Measurements from ENCODE around the gene ISG15.
"Not testable (repeated sequence)": the region's sequence is repeated elsewhere in the genome, so short reads cannot be mapped to it uniquely, and the experiment has no call there.

The ISG15 gene

DNA sequence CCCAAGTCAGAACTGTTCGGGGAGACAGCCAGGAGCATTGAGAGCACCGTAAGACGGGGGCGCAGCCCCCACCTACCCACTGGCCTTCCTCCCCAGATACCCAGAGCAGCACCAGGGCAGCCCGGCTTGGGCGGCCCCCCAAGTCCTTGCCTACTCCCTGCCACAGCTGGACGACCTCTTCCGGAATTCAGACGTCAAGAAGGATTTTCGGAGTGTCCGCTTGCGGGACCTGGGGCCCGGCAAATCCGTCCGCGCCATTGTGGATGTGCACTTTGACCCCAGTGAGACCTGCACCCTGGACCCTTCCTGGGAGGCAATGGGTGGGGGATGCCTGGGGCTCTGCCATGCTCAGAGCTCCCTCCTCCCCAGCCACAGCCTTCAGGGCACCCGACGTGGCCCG, 34.1 kb downstream of the ISG15 start:
- DNase-seq: no peak

DNA sequence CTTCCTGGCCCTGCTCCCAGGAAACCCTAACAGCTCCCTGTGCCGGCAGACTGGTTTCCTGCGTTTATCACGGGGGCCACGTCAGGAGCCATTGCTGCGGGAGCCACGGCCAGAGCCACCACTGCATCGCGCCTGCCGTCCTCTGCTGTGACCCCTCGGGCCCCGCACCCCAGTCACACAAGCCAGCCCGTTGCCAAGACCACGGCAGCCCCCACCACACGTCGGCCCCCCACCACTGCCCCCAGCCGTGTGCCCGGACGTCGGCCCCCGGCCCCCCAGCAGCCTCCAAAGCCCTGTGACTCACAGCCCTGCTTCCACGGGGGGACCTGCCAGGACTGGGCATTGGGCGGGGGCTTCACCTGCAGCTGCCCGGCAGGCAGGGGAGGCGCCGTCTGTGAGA, 34.7 kb downstream of the ISG15 start:
- no peak for DNase-seq

DNA sequence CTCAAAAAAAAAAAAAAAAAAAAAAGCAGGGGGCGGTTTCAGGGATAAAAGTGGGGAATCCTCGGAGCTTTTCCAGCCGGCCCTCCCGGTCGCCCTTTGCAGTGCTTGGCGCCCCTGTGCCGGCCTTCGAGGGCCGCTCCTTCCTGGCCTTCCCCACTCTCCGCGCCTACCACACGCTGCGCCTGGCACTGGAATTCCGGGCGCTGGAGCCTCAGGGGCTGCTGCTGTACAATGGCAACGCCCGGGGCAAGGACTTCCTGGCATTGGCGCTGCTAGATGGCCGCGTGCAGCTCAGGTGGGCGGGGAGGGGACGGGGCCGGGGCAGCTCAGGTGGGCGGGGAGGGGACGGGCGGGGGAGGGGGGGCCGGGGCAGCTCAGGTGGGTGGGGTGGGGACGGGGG, 35.5 kb downstream of the ISG15 start:
- DNase-seq: no peak

DNA sequence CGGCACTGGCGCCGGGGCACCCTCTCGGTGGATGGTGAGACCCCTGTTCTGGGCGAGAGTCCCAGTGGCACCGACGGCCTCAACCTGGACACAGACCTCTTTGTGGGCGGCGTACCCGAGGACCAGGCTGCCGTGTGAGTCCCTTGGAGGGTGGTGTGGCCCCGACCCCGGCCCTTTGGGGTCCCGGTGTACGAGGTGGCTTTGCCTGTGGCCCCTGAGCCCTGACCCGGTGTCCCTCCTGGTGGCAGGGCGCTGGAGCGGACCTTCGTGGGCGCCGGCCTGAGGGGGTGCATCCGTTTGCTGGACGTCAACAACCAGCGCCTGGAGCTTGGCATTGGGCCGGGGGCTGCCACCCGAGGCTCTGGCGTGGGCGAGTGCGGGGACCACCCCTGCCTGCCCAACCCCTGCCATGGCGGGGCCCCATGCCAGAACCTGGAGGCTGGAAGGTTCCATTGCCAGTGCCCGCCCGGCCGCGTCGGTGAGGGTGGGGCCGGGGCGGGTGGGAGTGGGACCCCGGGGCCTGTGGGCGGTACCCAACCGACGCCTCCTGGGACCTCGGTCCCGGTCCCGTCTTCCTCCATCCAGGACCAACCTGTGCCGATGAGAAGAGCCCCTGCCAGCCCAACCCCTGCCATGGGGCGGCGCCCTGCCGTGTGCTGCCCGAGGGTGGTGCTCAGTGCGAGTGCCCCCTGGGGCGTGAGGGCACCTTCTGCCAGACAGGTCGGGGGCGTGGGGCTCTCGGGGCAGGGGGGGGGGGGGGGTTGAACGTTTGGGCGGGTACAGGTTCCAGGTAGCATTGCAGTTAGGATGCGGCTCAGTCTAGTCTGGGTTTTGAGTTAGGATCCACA, 36.2 kb downstream of the ISG15 start:
- DNase-seq: no peak

DNA sequence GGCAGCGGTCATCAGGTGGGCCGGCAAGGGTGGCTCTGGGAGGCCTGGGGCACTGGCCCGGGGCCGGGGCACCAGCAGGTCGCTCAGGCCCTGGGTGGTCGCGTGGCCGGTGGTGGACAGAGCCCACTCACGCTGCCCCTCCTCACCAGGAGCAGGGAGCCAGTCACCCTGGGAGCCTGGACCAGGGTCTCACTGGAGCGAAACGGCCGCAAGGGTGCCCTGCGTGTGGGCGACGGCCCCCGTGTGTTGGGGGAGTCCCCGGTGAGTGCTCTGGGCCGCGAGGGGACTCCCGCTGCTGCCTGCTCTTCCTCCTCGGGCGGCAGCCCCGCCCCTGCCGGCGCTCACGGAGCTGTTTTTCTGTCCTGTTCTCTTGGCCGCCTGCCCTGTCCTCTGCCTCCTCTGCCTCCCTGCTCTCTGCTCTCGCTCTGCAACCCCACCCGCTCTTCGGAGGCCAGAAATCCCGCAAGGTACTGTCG, 37.3 kb downstream of the ISG15 start:
- DNase-seq: no peak

DNA sequence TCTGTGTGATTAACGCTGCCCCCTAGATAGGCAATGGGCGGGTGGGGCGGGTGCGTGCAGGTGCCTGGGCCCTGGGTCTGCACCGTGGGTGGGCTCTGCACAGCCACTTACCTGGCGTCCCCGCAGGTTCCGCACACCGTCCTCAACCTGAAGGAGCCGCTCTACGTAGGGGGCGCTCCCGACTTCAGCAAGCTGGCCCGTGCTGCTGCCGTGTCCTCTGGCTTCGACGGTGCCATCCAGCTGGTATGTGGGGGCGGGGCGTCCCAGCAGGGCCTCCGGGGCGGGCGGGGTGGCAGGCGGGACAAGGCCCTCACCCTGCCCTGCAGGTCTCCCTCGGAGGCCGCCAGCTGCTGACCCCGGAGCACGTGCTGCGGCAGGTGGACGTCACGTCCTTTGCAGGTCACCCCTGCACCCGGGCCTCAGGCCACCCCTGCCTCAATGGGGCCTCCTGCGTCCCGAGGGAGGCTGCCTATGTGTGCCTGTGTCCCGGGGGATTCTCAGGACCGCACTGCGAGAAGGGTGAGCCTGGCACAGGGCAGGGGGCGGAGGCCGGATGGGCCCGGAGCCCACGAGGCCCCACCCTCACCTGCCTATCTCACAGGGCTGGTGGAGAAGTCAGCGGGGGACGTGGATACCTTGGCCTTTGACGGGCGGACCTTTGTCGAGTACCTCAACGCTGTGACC, 38.0 kb downstream of the ISG15 start:
- DNase-seq: no peak

DNA sequence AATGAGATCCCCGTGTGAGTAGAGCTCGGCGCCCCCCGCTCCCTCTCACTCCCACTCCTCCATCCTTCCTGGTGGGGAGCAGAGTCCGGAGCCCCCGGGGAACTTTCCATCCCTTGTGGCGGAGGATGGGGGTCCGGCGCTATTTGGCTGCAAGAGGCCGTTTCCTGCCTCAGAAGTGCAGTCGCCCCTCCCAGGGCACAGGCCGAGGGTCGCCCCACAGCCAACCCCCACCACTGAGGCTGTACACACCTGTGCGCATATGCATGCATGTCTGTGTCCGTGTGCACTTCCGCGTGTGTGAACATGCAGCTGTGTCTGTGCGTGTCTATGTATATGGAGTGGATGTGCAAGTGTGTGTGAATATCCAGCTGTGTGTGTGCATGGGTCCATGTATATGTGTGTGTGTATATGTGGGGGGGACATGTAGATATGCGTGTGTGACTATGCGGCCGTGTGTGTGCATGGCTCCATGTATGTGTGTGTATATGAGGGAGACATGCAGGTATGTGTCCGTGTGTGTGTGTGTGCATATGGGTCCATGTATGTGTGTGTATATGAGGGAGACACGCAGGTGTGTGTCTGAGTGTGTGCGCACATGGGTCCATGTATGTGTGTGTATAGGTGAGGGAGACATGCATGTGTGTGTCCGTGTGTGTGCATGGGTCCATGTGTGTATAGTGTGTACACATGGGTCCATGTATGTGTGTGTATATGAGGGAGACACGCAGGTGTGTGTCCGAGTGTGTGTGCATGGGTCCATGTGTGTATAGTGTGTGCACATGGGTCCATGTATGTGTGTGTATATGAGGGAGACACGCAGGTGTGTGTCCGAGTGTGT, 38.9 kb downstream of the ISG15 start:
- DNase-seq: no peak

DNA sequence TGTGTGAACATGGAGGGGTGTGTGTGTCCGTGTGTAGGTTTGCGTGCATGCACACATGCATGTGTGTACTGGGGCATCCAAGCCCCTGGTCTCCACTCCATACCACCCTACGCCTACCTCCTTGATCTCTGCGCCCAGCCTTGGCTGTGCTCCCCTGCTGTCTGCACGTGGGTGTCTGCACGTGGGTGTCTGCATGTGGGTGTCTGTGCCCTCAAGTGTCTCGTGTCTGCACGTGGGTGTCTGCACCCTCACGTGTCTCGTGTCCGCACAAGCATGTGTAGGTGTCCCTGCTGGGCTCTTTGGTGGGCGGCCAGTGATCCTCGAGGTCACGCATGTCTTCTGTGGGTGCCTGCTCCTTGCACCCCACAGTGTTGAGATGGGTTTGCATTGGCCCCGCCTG, 39.7 kb downstream of the ISG15 start:
- DNase-seq: no peak

DNA sequence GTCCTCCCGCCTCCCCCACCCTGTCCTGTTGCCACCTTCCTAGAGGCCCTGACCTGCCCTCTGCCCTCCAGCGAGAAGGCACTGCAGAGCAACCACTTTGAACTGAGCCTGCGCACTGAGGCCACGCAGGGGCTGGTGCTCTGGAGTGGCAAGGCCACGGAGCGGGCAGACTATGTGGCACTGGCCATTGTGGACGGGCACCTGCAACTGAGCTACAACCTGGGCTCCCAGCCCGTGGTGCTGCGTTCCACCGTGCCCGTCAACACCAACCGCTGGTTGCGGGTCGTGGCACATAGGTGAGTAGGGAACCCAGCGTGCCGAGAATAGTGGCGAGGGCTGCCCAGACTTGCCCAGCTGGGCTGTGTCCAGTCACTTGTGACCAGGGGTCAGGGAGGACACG, 40.4 kb downstream of the ISG15 start:
- DNase-seq: no peak

DNA sequence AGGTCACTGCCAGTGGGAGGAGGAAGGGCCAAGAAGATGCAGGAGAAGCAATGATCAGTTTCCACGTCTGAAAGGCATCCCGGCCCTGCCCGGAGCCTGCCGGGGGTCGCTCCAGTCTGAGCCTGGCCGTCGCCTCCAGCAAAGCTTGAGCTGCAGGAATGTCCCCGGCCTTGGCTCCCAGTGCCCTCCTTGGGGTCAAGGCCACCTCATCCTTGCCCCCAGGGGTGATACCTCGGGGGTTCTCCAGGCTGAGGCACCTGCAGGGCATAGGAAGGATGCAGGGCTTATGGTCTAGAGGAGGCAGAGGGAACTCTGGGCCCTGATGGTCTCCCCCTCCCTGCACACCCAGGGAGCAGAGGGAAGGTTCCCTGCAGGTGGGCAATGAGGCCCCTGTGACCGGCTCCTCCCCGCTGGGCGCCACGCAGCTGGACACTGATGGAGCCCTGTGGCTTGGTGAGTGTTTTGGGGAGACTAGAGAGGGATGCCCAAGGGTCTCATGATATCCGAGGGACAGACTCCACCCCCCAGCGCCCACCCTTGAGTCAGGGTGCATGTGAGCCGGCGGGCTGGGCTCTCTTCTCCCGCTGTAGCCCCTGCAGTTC, 40.9 kb downstream of the ISG15 start:
- no peak for DNase-seq

DNA sequence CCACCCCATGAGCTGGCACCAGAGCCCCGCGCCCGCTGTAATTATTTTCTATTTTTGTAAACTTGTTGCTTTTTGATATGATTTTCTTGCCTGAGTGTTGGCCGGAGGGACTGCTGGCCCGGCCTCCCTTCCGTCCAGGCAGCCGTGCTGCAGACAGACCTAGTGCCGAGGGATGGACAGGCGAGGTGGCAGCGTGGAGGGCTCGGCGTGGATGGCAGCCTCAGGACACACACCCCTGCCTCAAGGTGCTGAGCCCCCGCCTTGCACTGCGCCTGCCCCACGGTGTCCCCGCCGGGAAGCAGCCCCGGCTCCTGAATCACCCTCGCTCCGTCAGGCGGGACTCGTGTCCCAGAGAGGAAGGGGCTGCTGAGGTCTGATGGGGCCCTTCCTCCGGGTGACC, 41.7 kb downstream of the ISG15 start:
- DNase-seq: no peak

DNA sequence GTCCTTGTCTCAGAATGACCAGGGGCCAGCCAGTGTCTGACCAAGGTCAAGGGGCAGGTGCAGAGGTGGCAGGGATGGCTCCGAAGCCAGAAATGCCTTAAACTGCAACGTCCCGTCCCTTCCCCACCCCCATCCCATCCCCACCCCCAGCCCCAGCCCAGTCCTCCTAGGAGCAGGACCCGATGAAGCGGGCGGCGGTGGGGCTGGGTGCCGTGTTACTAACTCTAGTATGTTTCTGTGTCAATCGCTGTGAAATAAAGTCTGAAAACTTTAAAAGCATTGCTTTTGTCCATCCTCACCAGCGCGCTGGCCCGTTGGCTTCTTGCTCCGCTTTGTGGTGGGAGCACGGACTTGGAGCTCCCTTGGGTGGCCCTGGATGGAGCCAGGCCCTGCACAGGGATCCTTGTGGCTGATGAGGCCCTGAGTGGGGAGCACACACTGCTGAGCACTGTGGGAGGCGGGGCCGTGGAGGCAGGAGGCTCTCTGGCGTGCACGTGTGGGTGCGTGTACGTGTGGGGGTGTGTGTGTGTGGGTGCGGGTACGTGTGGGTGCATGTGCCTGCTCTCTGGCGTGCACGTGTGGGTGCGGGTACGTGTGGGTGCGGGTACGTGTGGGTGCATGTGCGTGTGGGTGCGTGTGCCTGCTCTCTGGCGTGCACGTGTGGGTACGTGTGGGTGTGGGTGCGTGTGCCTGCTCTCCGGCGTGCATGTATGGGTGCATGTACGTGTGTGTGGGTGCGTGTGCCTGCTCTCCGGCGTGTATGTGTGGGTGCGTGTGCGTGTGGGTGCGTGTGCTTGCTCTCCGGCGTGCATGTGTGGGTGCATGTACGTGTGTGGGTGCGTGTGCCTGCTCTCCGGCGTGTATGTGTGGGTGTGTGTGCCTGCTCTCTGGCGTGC, 42.8 kb downstream of the ISG15 start:
- DNase-seq: no peak

DNA sequence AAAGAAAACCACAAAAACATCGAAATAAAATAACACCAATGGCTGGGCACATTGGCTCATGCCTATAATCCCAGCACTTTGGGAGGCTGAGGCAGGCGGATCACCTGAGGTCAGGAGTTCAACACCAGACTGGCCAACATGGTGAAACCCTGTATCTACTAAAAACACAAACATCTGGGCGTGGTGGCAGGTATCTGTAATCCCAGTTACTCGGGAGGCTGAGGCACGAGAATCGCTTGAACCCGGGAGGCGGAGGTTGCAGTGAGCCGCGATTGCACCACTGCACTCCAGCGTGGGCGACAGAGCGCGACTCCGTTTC, 44.4 kb downstream of the ISG15 start:
- DNase-seq: not testable (repeated sequence)

DNA sequence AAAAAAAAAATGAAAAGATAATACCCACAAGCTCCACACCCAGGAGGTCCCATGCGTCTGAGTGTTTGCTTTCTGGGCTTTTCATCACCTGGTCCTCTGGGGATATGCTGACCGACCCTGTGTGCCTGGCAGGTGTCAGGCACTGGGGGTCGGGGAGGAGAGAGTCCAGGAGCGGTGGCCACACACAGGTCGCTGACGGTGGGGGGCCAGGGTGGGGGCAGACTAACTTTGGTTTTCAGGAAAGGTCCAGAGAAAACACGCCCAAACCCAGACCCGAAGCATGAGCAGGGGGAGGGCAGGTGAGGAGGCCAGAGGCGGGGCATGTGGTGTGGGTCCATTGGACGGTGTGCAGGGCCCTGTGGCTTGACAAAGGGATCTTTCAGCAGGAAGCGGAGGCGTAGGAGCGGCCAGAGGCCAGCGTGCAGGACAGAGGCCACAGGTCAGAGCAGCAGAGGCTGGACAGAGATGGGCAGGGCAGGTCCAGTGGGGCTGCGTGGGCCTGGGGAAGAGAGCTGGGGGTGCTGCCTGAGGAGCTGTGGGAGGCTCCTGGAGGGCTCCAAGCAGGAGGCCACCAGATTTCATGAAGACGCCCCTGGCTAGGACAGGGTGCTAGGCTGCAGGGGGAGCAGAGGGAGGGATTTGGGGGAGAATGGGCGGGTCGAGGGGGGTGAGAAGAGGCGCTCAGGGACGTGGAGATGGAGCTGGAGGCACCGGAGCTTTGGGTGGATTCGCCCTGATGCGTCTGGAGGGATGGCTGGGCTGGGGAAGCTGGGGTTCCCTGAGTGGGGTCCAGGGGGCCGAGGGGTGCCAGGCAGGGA, 45.0 kb downstream of the ISG15 start:
- DNase-seq: no peak

DNA sequence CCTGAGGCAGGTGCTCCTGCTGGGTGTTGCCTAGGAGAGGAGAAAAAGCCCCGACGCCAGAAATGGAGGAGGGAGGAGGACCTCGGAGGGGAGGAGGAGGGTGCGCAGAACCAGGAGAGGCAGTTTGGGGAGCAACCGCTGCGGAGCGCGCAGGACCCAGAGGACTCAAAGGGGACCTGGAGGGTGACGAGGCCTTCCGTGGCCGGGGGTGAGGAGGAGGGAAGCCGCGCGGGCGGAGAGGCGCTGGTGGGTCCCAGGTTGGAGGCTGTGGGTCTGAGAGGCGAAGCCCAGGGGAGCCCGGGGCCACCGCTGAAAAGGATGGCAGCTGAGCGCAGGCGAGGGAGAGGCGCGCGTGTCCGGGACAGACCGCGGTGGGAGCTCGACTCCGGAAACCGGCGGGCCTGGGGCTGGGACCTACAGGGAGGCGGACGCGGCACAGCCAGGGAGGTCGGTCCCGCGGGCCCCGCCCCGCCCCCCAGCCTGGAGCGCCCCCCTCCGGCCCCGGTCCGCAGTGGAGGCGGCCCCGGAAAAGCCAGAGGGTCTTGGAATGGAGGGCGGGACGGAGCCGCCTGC, 45.7 kb downstream of the ISG15 start:
- no peak for DNase-seq

DNA sequence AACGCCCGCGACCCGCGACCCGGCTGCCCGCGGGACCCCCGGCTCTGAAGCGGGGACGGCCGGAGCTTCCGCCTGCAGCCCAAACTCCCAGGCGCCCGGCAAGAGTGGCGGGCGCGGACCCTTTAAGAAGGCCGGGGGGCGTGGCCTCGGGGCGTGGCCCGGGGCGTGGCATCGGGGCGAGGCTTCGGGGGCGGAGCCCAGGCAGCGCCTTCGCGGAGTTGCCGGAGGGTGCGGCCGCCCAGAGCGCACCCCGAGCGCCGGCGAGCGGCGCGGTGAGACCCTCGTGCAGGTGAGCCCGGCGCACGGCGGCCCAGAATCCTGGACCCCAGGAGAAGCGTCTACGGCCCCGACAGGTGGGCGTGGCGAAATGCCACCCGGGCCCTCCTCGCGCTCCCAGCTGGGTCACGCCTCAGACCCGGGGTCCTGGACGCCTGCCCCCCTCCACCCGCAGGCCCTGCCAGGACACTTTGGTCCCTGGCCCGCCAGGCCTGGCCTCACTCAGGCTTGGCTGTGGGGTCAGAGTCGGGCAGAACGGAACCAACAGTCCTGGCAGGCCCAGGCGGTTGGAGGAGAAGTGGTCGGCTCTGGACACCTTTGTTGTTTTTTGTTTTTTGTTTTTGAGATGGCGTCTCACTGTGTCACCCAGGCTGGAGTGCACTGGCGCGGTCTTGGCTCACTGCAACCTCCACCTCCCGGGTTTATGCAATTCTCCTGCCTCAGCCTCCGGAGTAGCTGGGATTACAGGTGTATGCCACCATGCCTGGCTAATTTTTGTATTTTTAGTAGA, 46.4 kb downstream of the ISG15 start:
- peak; percentile 5 for DNase-seq

DNA sequence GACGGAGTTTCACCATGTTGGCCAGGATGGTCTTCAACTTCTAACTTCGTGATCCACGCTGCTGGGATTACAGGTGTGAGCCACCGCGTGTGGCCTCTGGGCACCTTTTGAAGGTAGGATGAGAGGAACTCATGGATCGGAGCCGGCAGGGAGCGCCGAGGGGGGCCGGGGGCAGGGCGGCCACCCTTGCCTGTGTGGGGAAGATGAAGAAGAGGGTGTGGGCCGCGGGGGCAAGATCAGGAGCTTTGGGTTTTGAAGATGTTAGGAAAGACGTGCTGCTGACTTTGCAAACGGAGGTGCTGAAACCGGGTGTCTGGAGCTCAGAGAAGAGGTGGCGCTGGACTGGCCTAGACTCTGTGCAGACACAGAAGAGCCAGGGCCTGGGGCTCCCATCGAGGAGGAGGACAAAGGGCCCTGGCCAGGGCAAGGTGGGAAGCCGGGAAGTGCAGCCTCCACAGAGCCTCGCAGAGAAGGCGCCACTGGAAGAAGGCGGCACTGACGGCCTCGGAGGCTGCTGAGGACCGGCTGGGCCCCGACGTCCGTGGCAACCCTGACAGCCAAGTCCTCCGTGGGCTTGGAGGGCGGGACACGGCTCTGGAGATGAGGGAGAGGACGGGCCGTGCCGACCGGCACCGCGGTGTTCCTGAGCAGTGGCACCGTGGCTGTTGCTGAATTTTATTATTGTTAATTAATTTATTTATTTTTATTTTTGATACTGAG, 47.1 kb downstream of the ISG15 start:
- no peak for DNase-seq

DNA sequence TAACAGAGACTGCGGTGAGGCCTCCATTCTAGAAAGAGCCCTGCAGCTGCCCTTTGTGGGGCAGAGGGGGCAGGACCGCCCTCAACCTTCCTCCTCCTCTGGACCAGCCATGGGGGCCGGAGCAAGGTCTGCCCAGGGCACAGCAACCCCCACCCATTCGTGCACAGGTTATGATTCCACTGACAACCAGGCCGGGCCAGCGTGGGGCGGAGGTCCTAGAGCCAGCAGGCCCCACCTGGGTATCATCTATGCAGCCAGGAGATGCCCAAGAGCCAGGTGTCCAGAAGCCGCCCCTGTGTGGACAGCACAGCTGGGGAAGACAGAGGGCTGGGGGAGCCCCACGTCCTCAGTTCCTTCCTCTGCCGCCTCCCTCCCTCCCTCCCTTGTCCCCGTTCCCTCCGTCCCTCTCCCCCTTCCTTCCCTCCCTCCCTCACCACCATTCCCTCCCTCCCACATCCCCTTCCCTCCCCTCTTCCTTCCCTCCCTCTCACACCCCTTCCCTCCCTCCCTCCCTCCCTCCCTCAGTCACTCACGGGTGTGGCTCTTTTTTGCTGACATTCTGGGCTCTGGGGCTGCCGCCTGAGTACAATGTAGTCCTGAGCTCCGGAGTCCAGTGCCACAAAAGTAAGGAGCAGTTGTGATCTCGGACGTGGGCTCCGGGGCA, 48.5 kb downstream of the ISG15 start:
- no peak for DNase-seq

Measured in NCI-H2081 treated with DMSO at 0.1 percent for 48 hours (cell line).